ENCODE data around the gene NF2.
A peak's percentile ranks its signal among the peaks of the same experiment; 100 is the strongest.

NF2 gene

GRCh38 chr22:29574762-29575450 lies 28.5 kb upstream of the NF2 start:
- H3K4me3 ChIP-seq (ENCODE audit: low read length, poor library complexity, severe bottlenecking), result no peak overlapping the region
- H4K20me1 ChIP-seq (ENCODE audit: insufficient read depth, low read length, poor library complexity, severe bottlenecking), result no peaks in the 10 kb centered on the region
- peaks cover 3% of the 10 kb centered on the region for H3K4me1 ChIP-seq (ENCODE audit: insufficient read depth, low read length, poor library complexity, severe bottlenecking)
- no peak overlapping the region for H3K4me2 ChIP-seq (ENCODE audit: low read depth, low read length, poor library complexity, severe bottlenecking)
- H3K9me3 ChIP-seq (ENCODE audit: insufficient read depth, low read depth, low read length), result no peaks in the 10 kb centered on the region
- peaks cover 8% of the 10 kb centered on the region for H3K79me2 ChIP-seq (ENCODE audit: insufficient read depth, low read length)
- H2AFZ ChIP-seq (ENCODE audit: low read length), result no peak overlapping the region
- H3K27me3 ChIP-seq (ENCODE audit: insufficient read depth, low read length, poor library complexity, severe bottlenecking), result no peaks in the 10 kb centered on the region
- TF ChIP-seq EZH2phosphoT487 (IDR thresholded peaks at IDR 0.05; ENCODE audit: borderline replicate concordance) (no peak), CTCF (conservative IDR thresholded peaks at IDR 0.05; ENCODE audit: low read length) (no peak)
- H3F3A ChIP-seq (ENCODE audit: low read depth), result no peaks in the 10 kb centered on the region
- no peaks in the 10 kb centered on the region for H3K36me3 ChIP-seq (ENCODE audit: insufficient read depth, low read length)
- no peak overlapping the region for H3K9ac ChIP-seq (ENCODE audit: low read depth, low read length, poor library complexity, severe bottlenecking)
- no peaks in the 10 kb centered on the region for H3K9me2 ChIP-seq (replicated peaks; ENCODE audit: low read depth, low read length)

- peaks cover 18% of the 10 kb centered on the region for H3K4me1 ChIP-seq (ENCODE audit: insufficient read depth, low read length, poor library complexity, severe bottlenecking)
- H3K27me3 ChIP-seq (ENCODE audit: insufficient read depth, low read length, poor library complexity, severe bottlenecking), result no peaks in the 10 kb centered on the region
- no peaks in the 10 kb centered on the region for H3F3A ChIP-seq (ENCODE audit: low read depth)
- no peak overlapping the region for H3K4me3 ChIP-seq (ENCODE audit: low read length, poor library complexity, severe bottlenecking)
- no peak overlapping the region for H3K4me2 ChIP-seq (ENCODE audit: low read depth, low read length, poor library complexity, severe bottlenecking)
- H3K36me3 ChIP-seq (ENCODE audit: insufficient read depth, low read length), result no peaks in the 10 kb centered on the region
- peaks cover 18% of the 10 kb centered on the region for H3K79me2 ChIP-seq (ENCODE audit: insufficient read depth, low read length)
- H2AFZ ChIP-seq (ENCODE audit: low read length), result no peak overlapping the region
- no peak for TF ChIP-seq EZH2phosphoT487 (IDR thresholded peaks at IDR 0.05; ENCODE audit: borderline replicate concordance)
- TF ChIP-seq CTCF (conservative IDR thresholded peaks at IDR 0.05; ENCODE audit: low read length), result no peak
- no peaks in the 10 kb centered on the region for H3K9me3 ChIP-seq (ENCODE audit: insufficient read depth, low read depth, low read length)
- no peaks in the 10 kb centered on the region for H4K20me1 ChIP-seq (ENCODE audit: insufficient read depth, low read length, poor library complexity, severe bottlenecking)
- H3K9ac ChIP-seq (ENCODE audit: low read depth, low read length, poor library complexity, severe bottlenecking), result no peak overlapping the region
- no peaks in the 10 kb centered on the region for H3K9me2 ChIP-seq (replicated peaks; ENCODE audit: low read depth, low read length)
These were observed 24.8 kb upstream of the NF2 start for GRCh38 chr22:29578462-29579200.

GRCh38 chr22:29580200-29580810 lies 23.1 kb upstream of the NF2 start:
- peak overlapping the region; percentile 45 for H2AFZ ChIP-seq (ENCODE audit: low read length)
- no peaks in the 10 kb centered on the region for H3F3A ChIP-seq (ENCODE audit: low read depth)
- no peaks in the 10 kb centered on the region for H3K27me3 ChIP-seq (ENCODE audit: insufficient read depth, low read length, poor library complexity, severe bottlenecking)
- peak overlapping the region; percentile 83 for H3K4me3 ChIP-seq (ENCODE audit: low read length, poor library complexity, severe bottlenecking)
- H3K36me3 ChIP-seq (ENCODE audit: insufficient read depth, low read length), result no peaks in the 10 kb centered on the region
- H3K9ac ChIP-seq (ENCODE audit: low read depth, low read length, poor library complexity, severe bottlenecking), result peak overlapping the region; percentile 86
- H3K9me3 ChIP-seq (ENCODE audit: insufficient read depth, low read depth, low read length), result no peaks in the 10 kb centered on the region
- H3K79me2 ChIP-seq (ENCODE audit: insufficient read depth, low read length), result peaks cover 18% of the 10 kb centered on the region
- H3K4me1 ChIP-seq (ENCODE audit: insufficient read depth, low read length, poor library complexity, severe bottlenecking), result peaks cover 18% of the 10 kb centered on the region
- TF ChIP-seq CTCF (conservative IDR thresholded peaks at IDR 0.05; ENCODE audit: low read length) (no peak), EZH2phosphoT487 (IDR thresholded peaks at IDR 0.05; ENCODE audit: borderline replicate concordance) (no peak)
- H3K4me2 ChIP-seq (ENCODE audit: low read depth, low read length, poor library complexity, severe bottlenecking), result peak overlapping the region; percentile 80
- no peaks in the 10 kb centered on the region for H4K20me1 ChIP-seq (ENCODE audit: insufficient read depth, low read length, poor library complexity, severe bottlenecking)
- H3K9me2 ChIP-seq (replicated peaks; ENCODE audit: low read depth, low read length), result no peaks in the 10 kb centered on the region
